Activated T-helper 17 cell treated with anti-CD3 and anti-CD28 coated beads, Interleukin-2, amount 50 U/mL, for 72 hours (primary cell): ENCODE results near the gene CSE1L. TPM values are rescaled to one million over a fixed set of nuclear protein-coding genes. Genes with fewer than 3 reads are reported as not detected.
A peak's percentile ranks its signal among the peaks of the same experiment; 100 is the strongest.
"Not testable (repeated sequence)": the region's sequence is repeated elsewhere in the genome, so short reads cannot be mapped to it uniquely, and the experiment has no call there.

ENCODE experiments used
- ATAC-seq: fragments of 150-1000 bp; cut with Tn5 transposase; replicated peaks from 2 replicates; pipeline ENCODE4 v1.10.0; 2021; ENCODE audit warnings: mild to moderate bottlenecking, moderate library complexity
- H3K27ac Mint-ChIP-seq: one replicate; pipeline ENCODE4 v1.8.0; 2022; ENCODE audit warnings: mixed read lengths
- H3K27me3 Mint-ChIP-seq: one replicate; pipeline ENCODE4 v1.8.0; 2022; ENCODE audit warnings: mixed read lengths
- H3K36me3 Mint-ChIP-seq: one replicate; pipeline ENCODE4 v1.8.0; 2022; ENCODE audit warnings: low read depth, mild to moderate bottlenecking, mixed read lengths
- H3K4me1 Mint-ChIP-seq: one replicate; pipeline ENCODE4 v1.8.0; 2022; ENCODE audit warnings: mixed read lengths
- H3K4me3 Mint-ChIP-seq: one replicate; pipeline ENCODE4 v1.8.0; 2022; ENCODE audit warnings: mild to moderate bottlenecking, mixed read lengths
- H3K9me3 Mint-ChIP-seq: one replicate; pipeline ENCODE4 v1.8.0; 2022; ENCODE audit warnings: mixed read lengths
- total RNA-seq, 2 donors: library from RNA; stranded (reverse); gene quantifications; one replicate each; pipeline ENCODE4 v1.2.3, GENCODE V29; 2022

CSE1L gene
- total RNA-seq, result 100 to 1,000 TPM in 1 of 2 donors, 10 to 100 TPM in 1; 59.5 to 138 TPM

GRCh38 chr20:49046087-49046900 is at the start of gene CSE1L:
CSE1L (plus strand) TSS chr20:49046312; CDS start chr20:49058464, 12,152 bp downstream.
- no peaks in the 10 kb centered on the region for H3K9me3 Mint-ChIP-seq

GRCh38 chr20:48999890-49000870 is 45.9 kb upstream of the CSE1L start:
- H3K27me3 Mint-ChIP-seq, result no peaks in the 10 kb centered on the region
- ATAC-seq, result no peak
- no peak overlapping the region for H3K27ac Mint-ChIP-seq
- peaks cover 74% of the 10 kb centered on the region for H3K36me3 Mint-ChIP-seq
- H3K4me3 Mint-ChIP-seq, result no peak overlapping the region
- no peaks in the 10 kb centered on the region for H3K9me3 Mint-ChIP-seq
- no peaks in the 10 kb centered on the region for H3K4me1 Mint-ChIP-seq

More at GRCh38 chr20:49046087-49046900, at the start of gene CSE1L:
- Mint-ChIP-seq H3K27me3 (no peaks in the 10 kb centered on the region), H3K4me1 (peaks cover 13% of the 10 kb centered on the region), H3K36me3 (peaks cover 47% of the 10 kb centered on the region), H3K27ac (peak within 1 kb of the TSS; percentile 96), H3K4me3 (peak within 1 kb of the TSS; percentile 94)
- ATAC-seq, result peak; percentile 93

- Mint-ChIP-seq H3K4me3 (no peak overlapping the region), H3K27ac (no peak overlapping the region), H3K27me3 (no peaks in the 10 kb centered on the region), H3K36me3 (peaks cover 74% of the 10 kb centered on the region), H3K4me1 (no peaks in the 10 kb centered on the region), H3K9me3 (no peaks in the 10 kb centered on the region)
- no peak for ATAC-seq
Observed at GRCh38 chr20:49001741-49002140, 44.4 kb upstream of the CSE1L start.

GRCh38 chr20:49006446-49006980 is 39.6 kb upstream of the CSE1L start:
- ATAC-seq, result no peak
- no peak overlapping the region for H3K27ac Mint-ChIP-seq
- no peaks in the 10 kb centered on the region for H3K4me1 Mint-ChIP-seq
- no peak overlapping the region for H3K4me3 Mint-ChIP-seq
- H3K9me3 Mint-ChIP-seq, result no peaks in the 10 kb centered on the region
- peaks cover 74% of the 10 kb centered on the region for H3K36me3 Mint-ChIP-seq
- H3K27me3 Mint-ChIP-seq, result no peaks in the 10 kb centered on the region

- Mint-ChIP-seq H3K27me3 (no peaks in the 10 kb centered on the region), H3K4me3 (no peak overlapping the region), H3K36me3 (peaks cover 100% of the 10 kb centered on the region), H3K4me1 (no peaks in the 10 kb centered on the region), H3K27ac (no peak overlapping the region), H3K9me3 (no peaks in the 10 kb centered on the region)
- ATAC-seq, result no peak
Observed at GRCh38 chr20:49009899-49010631, 36.0 kb upstream of the CSE1L start.

- Mint-ChIP-seq H3K36me3 (peaks cover 91% of the 10 kb centered on the region), H3K4me1 (no peaks in the 10 kb centered on the region), H3K9me3 (no peaks in the 10 kb centered on the region), H3K4me3 (no peak overlapping the region), H3K27ac (no peak overlapping the region), H3K27me3 (no peaks in the 10 kb centered on the region)
- ATAC-seq, result no peak
Observed at GRCh38 chr20:49024220-49024619, 21.9 kb upstream of the CSE1L start.

GRCh38 chr20:49028177-49028576 is 17.9 kb upstream of the CSE1L start:
- H3K9me3 Mint-ChIP-seq, H3K4me3 Mint-ChIP-seq, H3K4me1 Mint-ChIP-seq, H3K27ac Mint-ChIP-seq, H3K27me3 Mint-ChIP-seq, ATAC-seq: not testable (repeated sequence)
- H3K36me3 Mint-ChIP-seq, result peaks cover 86% of the 10 kb centered on the region

GRCh38 chr20:49028684-49029083 is 17.4 kb upstream of the CSE1L start:
- H3K4me3 Mint-ChIP-seq, result no peak overlapping the region
- ATAC-seq, result no peak
- H3K9me3 Mint-ChIP-seq, result no peaks in the 10 kb centered on the region
- H3K36me3 Mint-ChIP-seq, result peaks cover 86% of the 10 kb centered on the region
- H3K4me1 Mint-ChIP-seq, result no peaks in the 10 kb centered on the region
- H3K27me3 Mint-ChIP-seq, result no peaks in the 10 kb centered on the region
- H3K27ac Mint-ChIP-seq, result no peak overlapping the region

GRCh38 chr20:49029203-49029602 is 16.9 kb upstream of the CSE1L start:
- no peaks in the 10 kb centered on the region for H3K9me3 Mint-ChIP-seq
- no peaks in the 10 kb centered on the region for H3K4me1 Mint-ChIP-seq
- H3K27ac Mint-ChIP-seq, result no peak overlapping the region
- H3K27me3 Mint-ChIP-seq, result no peaks in the 10 kb centered on the region
- peaks cover 86% of the 10 kb centered on the region for H3K36me3 Mint-ChIP-seq
- H3K4me3 Mint-ChIP-seq, result no peak overlapping the region
- no peak for ATAC-seq

- Mint-ChIP-seq H3K27me3 (no peaks in the 10 kb centered on the region), H3K27ac (no peak overlapping the region), H3K4me3 (no peak overlapping the region), H3K9me3 (no peaks in the 10 kb centered on the region), H3K36me3 (peaks cover 82% of the 10 kb centered on the region), H3K4me1 (no peaks in the 10 kb centered on the region)
- ATAC-seq, result no peak
Observed at GRCh38 chr20:49030954-49031619, 15.0 kb upstream of the CSE1L start.

GRCh38 chr20:49032455-49032854 is 13.7 kb upstream of the CSE1L start:
- no peak overlapping the region for H3K27ac Mint-ChIP-seq
- peaks cover 71% of the 10 kb centered on the region for H3K36me3 Mint-ChIP-seq
- H3K9me3 Mint-ChIP-seq, result no peaks in the 10 kb centered on the region
- ATAC-seq, result no peak
- no peak overlapping the region for H3K4me3 Mint-ChIP-seq
- no peaks in the 10 kb centered on the region for H3K27me3 Mint-ChIP-seq
- H3K4me1 Mint-ChIP-seq, result no peaks in the 10 kb centered on the region

GRCh38 chr20:49034070-49034732 is 11.9 kb upstream of the CSE1L start:
- H3K27ac Mint-ChIP-seq, result no peak overlapping the region
- no peaks in the 10 kb centered on the region for H3K9me3 Mint-ChIP-seq
- no peak for ATAC-seq
- H3K4me1 Mint-ChIP-seq, result peaks cover 7% of the 10 kb centered on the region
- H3K27me3 Mint-ChIP-seq, result no peaks in the 10 kb centered on the region
- H3K4me3 Mint-ChIP-seq, result no peak overlapping the region
- H3K36me3 Mint-ChIP-seq, result peaks cover 53% of the 10 kb centered on the region

- Mint-ChIP-seq H3K9me3 (no peaks in the 10 kb centered on the region), H3K4me1 (peaks cover 7% of the 10 kb centered on the region), H3K27ac (peak overlapping the region; percentile 73), H3K4me3 (peak overlapping the region; percentile 26), H3K27me3 (no peaks in the 10 kb centered on the region), H3K36me3 (peaks cover 27% of the 10 kb centered on the region)
- ATAC-seq, result peak; percentile 74
Observed at GRCh38 chr20:49037962-49038387, 8.1 kb upstream of the CSE1L start.
